NCI-H2107 (cell line): Measurements from ENCODE around the gene NNAT.
"Not testable (repeated sequence)": the region's sequence is repeated elsewhere in the genome, so short reads cannot be mapped to it uniquely, and the experiment has no call there.

ENCODE experiments used
- DNase-seq: peaks from one replicate; lab custom pipeline; 2025; lab: John Stamatoyannopoulos, UW

The NNAT gene, protein sequence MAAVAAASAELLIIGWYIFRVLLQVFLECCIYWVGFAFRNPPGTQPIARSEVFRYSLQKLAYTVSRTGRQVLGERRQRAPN

DNA sequence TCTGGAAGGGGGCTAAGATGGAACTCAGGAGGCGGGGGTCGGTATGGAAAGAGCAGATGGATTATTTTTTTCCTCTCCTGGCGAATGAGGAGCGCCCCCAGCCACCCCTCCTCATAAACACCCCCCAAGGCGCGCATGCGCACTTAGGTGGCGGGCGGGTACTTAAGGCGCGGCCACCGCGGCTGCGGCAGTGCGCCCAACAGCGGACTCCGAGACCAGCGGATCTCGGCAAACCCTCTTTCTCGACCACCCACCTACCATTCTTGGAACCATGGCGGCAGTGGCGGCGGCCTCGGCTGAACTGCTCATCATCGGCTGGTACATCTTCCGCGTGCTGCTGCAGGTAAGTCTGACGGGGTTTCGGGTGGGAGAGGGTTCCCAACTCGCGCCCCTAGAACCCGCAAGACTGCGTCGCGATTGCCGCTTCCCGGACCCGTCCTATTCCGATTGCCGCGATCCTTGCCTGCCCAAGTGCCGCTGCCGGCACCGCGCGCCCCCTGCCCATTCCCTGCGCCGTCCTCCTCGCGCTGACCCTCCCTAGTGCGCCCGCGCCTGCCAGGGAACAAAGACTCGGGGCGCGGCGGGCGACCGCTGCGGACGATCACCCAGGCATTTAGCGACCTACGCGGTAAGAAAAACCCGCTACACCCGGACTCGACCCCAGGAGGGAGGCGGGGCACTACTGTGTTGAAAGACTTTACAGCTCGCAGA is at the start of gene NNAT:
Gene NNAT, plus strand, starts transcription at position 190 of the 711 bp plus-strand sequence. Its CDS starts 82 bp downstream, at position 272.
- DNase-seq: no peak

DNA sequence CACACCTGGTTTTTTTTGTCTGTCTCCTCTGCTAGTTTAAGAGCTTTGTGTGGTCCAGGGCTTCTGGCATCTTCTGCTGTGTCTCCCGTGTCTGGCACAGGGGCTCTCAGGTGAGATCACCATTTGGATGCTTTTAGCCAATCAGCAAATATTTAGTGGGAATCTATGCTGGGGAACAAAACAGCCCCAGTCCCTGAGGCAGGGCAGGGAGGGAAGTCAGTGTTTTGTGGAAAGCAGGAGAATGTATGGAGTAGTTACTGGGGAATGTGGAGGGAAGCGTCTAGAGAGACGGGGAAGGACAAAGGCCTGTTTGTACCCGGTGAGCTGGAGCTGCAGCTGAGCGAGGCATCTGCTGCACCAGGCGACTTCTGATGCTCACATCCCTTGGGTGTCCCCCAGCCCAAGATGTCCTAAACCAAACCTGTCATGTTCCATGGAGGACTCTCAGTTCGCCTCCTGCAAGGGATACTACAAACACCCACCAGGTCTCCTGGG is 49.3 kb upstream of the NNAT start:
- DNase-seq: no peak

DNA sequence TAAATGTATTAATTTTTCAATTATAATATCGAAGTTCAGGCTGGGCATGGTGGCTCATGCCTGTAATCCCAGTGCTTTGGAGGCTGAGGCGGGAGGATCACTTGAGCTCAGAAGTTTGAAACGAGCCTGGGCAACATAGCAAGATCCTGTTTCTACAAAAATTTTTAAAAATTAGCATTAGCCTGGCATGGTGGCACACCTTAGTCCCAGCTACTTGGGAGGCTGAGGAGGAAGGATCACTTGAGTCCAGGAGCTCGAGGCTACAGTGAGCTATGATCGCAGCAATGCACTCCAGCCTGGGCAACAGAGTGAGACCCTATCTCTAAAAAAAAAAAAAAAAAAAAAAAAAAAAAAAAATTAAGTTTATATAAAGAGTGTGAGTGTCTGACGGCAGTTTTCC is 48.6 kb upstream of the NNAT start:
- DNase-seq: not testable (repeated sequence)

DNA sequence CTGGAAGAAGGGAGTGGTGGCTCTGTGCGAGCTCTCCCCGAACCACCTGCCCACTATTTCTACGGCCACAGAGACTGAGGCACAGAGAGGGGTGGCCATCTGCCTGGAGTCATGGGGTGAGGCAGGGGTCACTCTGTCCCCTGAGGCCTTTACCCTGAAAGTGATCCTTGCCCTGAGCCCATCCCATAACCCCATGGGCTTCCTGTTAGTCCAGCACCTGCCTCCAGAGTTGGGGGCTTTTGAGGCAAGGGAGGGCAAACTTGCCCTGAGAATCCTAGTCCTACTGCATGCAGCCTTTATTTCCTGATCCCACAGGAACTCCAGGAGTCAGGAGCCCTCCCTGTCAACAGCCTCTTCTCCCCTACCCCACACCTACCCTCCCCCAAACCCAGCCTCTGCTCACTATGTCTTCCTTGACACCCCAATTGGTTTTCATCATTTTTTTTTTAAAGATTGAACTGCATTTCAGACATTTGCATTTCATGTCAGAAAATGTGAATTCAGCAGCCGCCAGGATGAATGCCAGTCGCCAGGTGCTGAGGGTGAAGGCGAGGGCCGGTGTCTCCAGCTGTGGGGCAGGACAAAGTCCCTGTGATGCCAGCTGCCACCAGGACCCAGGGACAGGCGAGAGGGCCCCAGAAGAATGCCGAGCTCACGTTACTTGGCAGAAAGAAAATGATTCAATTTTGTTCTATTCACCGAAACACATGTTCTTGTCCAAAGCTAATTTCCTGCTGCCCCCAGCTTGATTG is 47.6 kb upstream of the NNAT start:
- DNase-seq: no peak

DNA sequence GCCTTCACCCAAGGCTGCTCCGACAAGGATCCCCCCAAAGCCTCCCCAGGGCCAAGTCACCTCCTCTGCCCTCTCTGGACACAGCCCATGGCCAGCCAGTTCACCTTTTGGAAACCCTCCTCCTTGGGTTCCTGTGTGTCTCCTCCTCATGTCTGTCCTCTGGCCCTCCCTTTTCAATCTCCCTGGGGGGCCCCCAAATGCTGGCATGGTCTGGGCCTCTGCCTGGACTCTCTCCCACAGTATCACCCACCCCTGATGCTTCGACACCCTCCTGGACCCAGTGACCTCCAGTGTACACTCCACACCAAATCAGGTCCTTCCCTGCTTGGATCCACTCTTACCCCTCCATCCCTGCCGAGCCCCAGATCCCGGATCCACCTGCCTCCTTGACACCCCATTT is 46.7 kb upstream of the NNAT start:
- DNase-seq: no peak

DNA sequence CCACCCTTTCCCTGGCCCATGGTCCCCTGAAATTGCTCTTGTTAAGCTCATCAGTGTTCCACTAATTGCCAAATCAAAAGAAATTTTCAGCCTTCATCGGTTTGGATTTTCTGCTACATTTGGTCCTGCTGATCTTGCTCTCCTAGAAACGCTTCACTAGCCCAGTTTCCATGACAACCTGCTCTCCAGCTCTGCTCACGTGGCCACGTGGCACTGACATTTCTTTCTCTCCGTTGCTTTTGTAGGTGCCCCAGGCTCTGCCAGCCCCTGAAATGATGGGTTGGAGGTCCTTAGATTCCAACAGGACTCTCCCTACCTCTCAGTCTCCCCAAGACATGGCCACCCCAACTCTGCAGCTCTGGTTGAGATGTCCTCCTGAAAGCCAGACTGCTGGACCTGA is 45.8 kb upstream of the NNAT start:
- DNase-seq: no peak

DNA sequence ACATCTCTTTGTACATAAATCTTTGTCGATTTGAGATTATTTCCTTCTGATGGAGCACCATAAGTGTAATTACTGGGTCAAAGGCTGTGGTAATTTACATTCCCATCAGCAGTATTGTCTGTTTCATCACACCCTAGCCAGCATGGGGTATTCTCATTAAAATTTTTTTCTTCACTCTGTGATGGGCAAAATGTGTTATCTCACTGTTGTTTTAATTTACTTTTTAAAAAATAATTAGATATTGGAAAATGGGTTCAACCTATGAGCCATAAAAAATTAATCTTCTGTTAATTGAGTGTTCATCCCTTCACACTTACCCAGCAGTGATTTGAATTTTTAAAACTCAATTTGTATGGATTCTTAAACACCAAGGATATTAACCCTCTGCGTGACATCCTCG is 44.0 kb upstream of the NNAT start:
- no peak for DNase-seq

DNA sequence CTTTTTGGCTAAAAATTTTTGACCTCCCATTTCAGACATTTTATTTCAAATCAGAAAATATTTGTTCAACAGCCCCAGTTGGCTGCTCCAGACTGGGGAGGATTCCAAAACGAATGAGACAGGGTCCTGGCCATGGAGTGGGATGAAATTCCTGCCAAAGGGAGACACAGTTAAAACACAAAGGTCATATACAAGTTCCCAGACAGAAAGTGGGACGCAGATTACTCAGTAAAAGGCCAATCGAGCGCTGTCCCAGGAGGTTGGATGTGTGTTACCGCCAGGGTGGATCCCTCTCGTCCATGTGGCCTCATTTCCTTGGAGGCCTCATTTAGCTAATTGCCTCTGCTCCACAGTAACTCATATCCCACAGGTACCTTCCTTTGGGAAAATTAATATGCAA is 41.8 kb upstream of the NNAT start:
- DNase-seq: no peak

DNA sequence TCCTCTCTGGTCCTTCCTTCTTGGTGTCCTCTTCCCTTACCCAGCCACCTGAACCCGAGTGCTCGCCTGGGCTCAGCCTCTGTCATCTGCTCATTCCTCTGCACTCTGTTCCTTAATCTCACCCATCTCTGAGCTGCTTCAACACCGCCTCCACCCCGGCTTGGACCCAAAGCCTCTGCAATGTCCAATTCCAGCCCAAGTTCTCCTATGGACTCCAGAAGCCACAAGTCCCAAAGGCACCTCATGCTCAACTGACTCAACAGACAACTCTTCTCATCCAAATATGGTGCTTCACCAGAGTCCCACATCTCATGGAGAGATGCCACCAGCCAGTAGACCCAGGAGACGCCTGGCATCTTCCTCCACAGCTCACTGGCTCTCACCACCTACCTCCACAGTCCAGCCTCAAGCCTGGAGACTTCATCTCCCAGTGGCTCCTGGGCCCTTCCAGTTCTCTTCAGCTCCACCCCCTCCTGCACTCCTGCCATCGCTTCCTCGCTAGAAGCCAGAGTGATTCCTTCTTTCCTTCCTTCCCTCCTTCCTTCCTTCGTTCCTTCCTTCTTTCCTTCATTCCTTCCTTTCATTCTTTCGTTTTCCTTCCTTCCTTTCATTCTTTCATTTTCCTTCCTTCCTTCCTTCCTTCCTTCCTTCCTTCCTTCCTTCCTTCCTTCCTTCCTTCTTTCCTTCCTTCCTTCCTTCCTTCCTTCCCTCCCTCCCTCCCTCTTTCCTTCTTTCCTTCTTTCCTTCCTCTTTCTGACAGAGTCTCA is 40.9 kb upstream of the NNAT start:
- no peak for DNase-seq

DNA sequence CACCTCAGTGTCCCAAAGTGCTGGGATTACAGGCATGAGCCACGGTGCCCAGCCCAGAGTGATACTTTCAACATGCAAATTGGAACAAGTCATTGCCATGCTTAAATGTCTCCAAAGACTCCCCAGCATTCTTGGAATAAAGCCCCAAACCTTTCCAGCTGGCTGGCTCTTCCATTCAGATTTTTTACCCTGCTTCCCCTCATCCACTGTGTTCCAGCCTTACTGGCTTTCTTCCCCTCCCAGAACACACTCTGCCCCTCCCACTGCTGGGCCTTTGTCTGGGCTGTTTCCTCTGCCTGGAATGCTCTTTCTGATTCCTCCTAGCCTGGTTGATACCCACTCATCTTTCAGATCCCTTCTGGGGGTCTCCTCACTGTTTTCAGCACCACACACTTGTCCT is 40.1 kb upstream of the NNAT start:
- DNase-seq: no peak

DNA sequence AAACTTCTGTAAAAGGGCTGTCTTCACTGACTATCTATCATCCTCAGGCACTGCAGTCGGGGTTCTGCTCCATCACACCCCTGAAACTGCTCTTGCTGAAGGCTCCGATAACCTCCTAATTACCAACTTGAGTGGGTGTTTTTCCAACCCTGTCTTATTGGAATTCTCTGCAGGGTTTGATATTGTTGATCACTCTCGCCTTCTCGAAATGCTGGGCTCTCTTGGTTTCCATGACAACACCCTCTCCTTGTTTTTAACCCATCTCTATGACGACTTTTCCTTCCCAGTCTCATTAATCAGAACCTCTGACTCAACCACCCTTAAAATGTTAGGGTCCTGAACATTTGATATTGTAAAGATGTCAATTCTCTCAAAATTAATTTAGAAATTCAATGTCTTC is 39.4 kb upstream of the NNAT start:
- DNase-seq: no peak

DNA sequence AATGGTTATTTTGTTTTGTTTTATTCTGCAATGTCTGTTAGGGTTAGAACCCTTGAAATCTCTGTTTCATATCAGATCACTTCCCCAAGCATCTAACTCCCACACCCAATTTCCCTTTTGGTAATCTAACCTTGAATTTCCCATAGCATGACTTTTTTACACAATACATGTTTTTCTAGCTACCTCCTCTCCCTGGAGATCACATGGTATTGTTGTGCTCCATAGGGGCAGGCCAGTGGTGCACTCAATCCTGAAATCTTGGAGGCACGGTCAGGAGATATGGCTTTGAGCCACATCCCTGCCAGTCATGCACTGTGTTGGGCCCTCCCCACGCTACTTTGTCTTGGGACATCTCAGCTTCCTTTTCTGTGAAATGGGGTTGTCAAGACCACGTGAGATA is 36.7 kb upstream of the NNAT start:
- DNase-seq: no peak

DNA sequence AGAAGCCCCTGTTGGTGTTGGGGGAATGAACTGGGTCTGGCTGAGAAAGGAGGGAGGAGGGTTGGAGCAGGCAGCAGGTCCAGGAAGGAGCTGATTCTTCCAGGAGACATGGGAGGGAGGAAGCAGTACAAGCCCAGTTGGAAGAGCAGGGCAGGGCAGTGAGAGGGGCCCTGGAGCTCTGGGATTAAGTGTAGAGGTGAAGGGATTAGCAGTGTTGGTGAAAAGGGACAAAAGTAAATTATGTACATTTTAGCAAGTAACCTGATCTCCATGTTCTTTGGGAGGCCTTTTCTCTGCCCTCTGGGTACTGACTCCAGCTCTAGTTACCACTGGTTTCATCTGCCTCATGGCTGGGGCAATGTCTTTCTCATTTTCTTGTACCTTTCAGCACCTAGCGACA is 34.8 kb upstream of the NNAT start:
- not testable (repeated sequence) for DNase-seq

DNA sequence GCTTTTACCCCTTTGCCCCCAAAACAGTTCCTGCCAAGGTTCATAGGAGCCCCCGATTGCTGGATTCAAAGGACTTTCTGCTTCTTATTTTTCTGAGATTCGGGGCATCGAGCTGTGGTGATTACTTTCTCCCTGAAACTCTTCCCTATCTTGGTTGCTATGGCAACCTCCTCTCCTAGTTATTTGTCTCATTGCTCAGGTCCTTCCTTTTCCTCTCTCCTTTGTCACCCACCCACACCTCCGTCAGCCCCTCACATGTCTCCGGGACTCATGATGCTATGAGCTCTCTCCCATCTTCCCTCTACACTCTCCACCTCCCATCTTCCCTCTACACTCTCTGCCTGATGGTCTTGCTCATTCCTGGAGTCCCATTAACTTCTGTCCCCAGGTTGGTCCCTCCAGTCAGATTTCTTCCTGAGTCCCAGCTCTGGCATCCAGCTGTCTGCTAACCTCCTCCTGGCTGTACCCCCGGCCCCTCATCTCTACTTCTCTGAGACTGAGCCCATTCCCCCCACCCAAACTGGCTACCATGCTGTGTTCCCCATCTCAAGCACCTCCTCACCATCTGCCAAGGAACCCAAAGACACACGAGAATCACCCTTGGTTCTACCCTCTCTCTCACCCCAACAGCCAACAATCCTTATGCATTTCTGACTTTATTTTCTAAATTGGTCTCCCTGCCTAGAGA is 30.2 kb upstream of the NNAT start:
- DNase-seq: no peak

DNA sequence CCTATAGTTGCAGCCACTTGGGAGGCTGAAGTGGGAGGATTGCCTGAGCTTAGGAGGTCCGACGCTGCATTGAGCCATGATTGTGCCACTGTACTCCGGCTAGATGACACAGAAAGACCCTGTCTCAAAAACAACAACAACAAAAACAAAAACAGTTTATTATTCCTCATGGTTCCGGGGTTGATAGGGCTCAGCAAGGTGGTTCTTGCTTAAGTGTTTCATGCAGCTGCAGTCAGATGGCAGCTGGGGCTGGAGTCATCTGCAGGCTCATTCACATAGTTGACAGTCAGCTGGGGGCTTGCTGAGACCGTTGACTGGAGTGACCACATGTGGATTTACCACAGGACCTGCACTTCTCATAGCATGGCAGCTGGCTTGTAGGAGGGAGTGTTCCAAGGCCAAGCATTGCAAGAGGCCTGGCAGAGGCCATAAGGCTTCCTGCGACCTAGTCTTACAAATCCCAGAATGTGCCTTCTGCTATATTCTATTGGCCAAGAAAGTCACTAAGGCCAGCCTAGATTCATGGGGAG is 28.9 kb upstream of the NNAT start:
- no peak for DNase-seq

DNA sequence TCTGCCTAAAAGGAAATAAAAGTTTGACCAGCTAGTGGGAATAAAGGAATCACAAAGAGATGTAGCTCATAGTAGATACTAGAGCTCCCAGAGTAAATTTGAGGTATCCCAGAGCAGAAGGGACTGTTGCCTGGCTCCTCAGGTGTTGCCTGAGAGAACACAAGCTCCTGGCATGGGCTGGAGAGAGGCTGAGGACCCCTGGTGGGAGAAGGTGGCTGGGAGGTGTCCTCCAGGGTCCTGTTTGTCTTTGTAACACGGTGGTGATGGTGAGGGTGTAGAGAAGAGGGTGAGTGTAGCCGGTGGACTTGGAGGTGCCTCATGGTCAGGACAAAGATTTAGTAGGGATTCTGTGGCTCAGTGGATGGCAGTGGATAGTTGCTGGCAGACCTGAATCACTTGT is 28.1 kb upstream of the NNAT start:
- no peak for DNase-seq

DNA sequence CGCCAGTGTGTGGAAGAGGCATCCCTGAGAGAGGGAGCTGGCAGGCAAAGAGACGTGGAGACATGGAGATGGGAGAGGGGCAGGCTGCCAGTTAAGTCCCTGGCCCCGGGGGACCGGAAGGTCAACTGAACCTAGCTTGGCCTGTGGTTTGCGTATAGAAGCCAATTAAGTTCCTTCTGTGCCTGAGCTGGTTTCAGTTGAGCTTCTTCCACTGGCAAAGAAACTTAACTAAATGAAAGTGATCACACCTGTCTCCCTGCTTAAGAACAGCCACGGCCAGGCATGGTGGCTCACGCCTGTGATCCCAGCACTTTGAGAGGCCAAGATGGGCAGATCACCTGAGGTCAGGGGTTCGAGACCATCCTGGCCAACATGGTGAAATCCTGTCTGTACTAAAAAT is 26.7 kb upstream of the NNAT start:
- no peak for DNase-seq

DNA sequence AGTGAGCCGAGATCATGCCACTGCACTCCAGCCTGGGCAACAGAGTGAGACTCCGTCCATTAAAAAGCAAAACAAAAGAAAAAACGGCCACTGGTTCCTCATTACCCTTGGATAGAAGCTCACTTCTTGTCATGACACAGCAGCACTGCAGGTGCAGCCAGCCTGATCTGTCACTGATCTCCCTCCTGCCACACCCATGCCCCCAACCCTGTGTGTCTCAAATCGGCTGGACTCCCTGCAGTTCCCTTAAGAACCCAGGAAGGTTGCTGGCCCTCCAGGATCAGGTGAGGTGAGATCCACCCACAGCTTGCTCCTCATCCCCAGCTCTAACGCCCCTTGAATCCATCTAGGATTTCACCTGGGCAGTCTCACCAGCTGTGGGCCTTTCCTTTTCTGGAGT is 26.3 kb upstream of the NNAT start:
- no peak for DNase-seq

DNA sequence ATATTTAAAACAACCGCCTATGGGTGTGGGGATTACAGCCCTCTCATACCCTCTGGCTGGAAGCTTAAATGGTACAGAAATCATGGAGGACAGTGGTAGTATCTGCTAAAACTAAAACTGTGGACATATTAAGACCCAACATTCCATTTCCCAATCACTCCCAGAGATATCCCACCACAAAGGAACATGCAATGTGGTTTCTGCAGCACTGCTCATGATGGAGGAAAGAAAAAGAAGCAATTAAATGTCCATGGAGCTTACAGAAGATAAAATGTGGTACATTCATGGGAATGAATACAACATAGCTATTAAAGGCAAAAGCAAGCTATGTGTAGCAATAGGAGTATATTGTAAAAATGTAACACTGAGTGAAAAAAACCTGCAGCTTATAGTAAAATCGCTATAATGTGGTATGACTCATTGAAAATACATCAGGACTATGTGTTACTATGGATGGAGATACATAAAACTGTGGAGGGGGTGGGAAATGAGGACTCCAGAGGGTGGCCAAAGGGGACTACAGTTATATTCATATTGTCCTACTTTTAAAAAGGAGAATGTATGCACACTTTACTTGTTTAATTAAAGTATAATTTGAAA is 22.9 kb upstream of the NNAT start:
- no peak for DNase-seq

DNA sequence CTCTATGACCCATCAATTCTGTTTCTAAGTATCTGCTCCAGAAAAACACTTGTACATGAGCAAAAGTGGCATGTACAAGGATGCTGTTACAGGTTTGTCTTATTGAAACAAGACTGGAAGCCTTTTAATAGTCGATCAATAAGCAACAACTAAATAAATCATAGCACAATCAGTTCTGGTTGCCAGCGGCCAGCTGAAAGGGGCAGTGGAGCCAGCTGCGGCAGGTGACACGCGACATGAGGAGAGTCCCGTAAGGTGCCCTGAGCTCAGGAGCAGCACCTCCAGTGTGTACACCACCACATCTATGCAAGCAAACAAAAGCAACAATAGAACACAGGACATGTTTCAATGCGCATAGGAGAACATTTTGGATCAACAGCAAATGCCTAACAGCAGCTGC is 20.7 kb upstream of the NNAT start:
- DNase-seq: peak; percentile 20

DNA sequence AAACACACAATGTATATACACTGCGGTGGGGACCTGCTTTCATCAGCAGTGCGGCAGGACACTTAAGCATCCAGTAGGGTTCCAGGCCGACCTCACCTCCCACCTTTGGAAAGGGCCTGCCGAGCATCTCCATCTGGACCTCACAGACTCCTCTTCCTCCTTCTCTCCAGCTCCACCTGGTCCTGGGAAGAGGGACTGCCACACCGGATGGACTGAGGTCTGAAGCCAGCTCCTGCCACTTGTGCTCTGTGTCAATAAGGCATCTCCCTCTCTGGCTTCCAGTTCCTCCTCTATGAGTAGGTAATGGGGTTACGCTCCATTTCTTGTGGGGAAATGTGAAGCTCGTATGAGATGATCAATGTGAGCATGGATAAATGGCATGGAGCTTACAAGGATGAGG is 19.1 kb upstream of the NNAT start:
- no peak for DNase-seq
